SK-N-MC (cell line): ENCODE results near the gene OR1J1.

Experiments
- DNase-seq: peaks from one replicate; pipeline ENCODE4 v3.0.0-alpha.2; 2011; ENCODE audit warnings: low read depth, low spot score
- H3K27ac ChIP-seq: fragments of 200-600 bp; sonication (generic); 2 replicates; pipeline ENCODE4 v1.5.1; 2016; ENCODE audit warnings: mixed run types
- H3K36me3 ChIP-seq: fragments of 200-600 bp; sonication (generic); 2 replicates; pipeline ENCODE4 v1.6.1; 2017; ENCODE audit warnings: antibody characterized with exemption, low read length, mixed read lengths; ENCODE audit not compliant: insufficient read depth
- H3K4me3 ChIP-seq: fragments of 200-600 bp; sonication (generic); 2 replicates; pipeline ENCODE4 v1.5.1; 2016
- H3K9ac ChIP-seq: fragments of 200-600 bp; sonication (generic); 2 replicates; pipeline ENCODE4 v1.8.0; 2017; ENCODE audit warnings: mixed run types, mixed read lengths; ENCODE audit not compliant: insufficient read length
- H3K9me3 ChIP-seq: fragments of 200-600 bp; sonication (generic); 2 replicates; pipeline ENCODE4 v1.6.1; 2017; ENCODE audit warnings: low read depth, mild to moderate bottlenecking, antibody characterized with exemption, low read length, moderate library complexity, mixed read lengths
- EZH2 ChIP-seq: fragments of 200-600 bp; sonication (generic); IDR thresholded peaks from one replicate; pipeline ENCODE4 v1.6.1; 2017; ENCODE audit warnings: antibody characterized with exemption
- FOXP2 ChIP-seq: optimal IDR thresholded peaks from 2 replicates; pipeline ENCODE3; 2011; ENCODE audit warnings: mild to moderate bottlenecking, moderate library complexity; ENCODE audit not compliant: insufficient read depth; ENCODE audit errors: extremely low read length, control extremely low read depth
- POLR2AphosphoS5 ChIP-seq: IDR thresholded peaks from 2 replicates; pipeline ENCODE4 v1.6.1; 2012; ENCODE audit warnings: mild to moderate bottlenecking, low read depth, low read length, borderline replicate concordance

Gene OR1J1

DNA sequence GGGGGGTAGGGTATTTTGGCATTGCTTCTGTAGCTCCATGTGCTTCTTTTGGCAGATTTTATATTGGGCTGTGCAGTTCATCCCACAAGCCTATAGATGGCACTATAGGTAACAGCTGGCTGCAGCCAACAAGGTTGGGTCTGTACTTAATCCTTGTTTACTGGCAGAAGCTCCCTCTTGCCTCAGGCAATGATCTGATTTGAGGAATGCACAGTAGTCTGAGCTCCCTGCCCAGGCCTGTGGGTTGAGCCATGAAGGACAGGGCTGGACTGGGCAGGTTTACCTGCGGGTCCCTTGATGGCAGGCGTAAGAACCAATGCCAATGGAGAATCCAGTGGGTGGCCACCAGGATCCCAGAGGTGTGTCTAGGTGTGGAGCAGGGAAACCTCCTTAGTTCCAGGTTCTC is 21.2 kb upstream of the OR1J1 start:
- no peaks in the 10 kb centered on the region for H3K9me3 ChIP-seq
- H3K27ac ChIP-seq: no peak overlapping the region
- TF ChIP-seq EZH2 (no peak), POLR2AphosphoS5 (no peak), FOXP2 (no peak)
- H3K9ac ChIP-seq: no peak overlapping the region
- DNase-seq: peak; percentile 6
- H3K4me3 ChIP-seq: no peak overlapping the region
- H3K36me3 ChIP-seq: no peaks in the 10 kb centered on the region

DNA sequence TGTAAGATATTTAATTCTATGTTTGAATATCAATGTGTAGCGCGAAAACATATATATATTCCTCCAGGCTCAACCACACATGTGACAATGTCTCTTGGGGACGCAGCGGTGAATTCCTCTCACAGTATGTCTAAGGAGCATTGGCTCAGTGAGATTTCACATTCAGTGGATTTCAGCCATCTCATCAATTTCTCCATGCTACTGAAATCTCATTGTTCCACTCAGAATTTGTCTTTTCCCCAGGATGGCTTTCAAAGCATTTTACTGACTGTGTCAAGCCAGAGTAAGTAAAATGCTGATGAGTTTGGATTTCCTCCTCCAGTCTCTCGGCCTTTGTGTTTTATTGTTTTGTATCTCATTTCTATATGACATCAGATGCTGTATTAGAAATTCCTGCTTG is 1.3 kb upstream of the OR1J1 start:
- no peak overlapping the region for H3K9ac ChIP-seq
- no peak for DNase-seq
- H3K9me3 ChIP-seq: no peaks in the 10 kb centered on the region
- H3K4me3 ChIP-seq: no peak overlapping the region
- no peaks in the 10 kb centered on the region for H3K36me3 ChIP-seq
- no peak overlapping the region for H3K27ac ChIP-seq
- TF ChIP-seq EZH2: no peak
- TF ChIP-seq FOXP2: no peak
- no peak for TF ChIP-seq POLR2AphosphoS5

DNA sequence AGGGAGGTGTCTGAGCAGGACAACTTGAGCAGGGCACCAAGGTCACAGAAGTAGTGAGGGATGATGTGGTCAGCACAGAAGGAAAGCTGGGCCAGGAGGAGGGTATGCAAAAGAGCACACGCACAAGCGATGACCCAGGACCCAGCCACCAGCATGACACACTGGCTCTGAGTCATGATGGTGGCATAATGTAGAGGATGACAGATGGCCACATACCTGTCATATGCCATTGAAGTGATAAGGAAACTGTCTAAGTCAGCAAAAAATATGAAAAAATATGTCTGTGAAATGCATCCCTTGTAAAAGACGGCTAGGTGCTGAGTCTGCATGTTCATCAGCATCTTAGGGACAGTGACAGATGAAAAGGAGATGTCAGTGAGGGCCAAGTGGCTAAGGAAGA is 380 bp downstream of the OR1J1 start:
- Histone ChIP-seq H3K36me3 (no peaks in the 10 kb centered on the region), H3K9me3 (no peaks in the 10 kb centered on the region), H3K27ac (no peak overlapping the region), H3K4me3 (no peak overlapping the region), H3K9ac (no peak overlapping the region)
- TF ChIP-seq EZH2 (no peak), FOXP2 (no peak), POLR2AphosphoS5 (no peak)
- DNase-seq: no peak

DNA sequence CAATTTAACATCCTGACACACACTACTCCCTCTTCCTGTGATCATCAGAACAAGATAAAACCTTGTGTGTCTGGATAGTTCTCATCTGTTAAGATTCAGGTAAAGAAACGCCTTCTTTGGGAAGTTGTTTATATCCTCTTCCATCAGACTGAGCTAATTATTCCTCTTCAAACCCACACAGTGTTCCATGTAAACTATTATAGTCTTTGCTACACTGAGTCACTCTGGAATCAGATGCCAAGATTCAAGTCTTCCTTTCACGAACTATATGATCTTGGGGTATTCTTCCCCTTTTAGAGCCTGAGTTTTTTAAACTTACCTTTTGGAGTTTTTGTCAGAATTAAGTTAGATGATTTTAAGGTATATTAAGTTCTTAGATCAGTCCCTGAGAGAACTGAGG is 2.0 kb downstream of the OR1J1 start:
- DNase-seq: no peak
- H3K27ac ChIP-seq: no peak overlapping the region
- H3K4me3 ChIP-seq: no peak overlapping the region
- H3K9me3 ChIP-seq: no peaks in the 10 kb centered on the region
- H3K9ac ChIP-seq: no peak overlapping the region
- H3K36me3 ChIP-seq: no peaks in the 10 kb centered on the region
- TF ChIP-seq EZH2: no peak
- no peak for TF ChIP-seq POLR2AphosphoS5
- TF ChIP-seq FOXP2: no peak

DNA sequence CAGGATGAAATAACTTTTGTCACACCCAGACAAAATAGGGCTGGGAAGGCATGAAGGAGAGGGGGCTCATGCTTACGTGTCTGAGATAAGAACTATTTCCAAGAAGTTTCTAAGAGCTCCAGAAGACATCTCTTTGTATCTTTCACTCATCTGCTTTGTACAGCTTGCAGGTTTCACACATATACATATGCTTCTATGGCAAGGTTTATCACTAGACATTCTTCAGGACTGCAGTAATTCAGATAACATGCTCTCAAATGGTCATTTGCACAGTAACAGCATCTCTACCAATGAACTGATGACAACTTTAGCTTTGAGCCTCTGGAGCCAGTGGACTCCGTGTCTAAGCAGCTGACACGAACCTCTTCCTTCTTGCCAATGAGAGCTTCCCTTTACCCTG is 3.2 kb downstream of the OR1J1 start:
- Histone ChIP-seq H3K9ac (no peak overlapping the region), H3K36me3 (no peaks in the 10 kb centered on the region), H3K4me3 (no peak overlapping the region), H3K27ac (no peak overlapping the region), H3K9me3 (no peaks in the 10 kb centered on the region)
- no peak for DNase-seq
- TF ChIP-seq POLR2AphosphoS5 (no peak), EZH2 (no peak), FOXP2 (no peak)

DNA sequence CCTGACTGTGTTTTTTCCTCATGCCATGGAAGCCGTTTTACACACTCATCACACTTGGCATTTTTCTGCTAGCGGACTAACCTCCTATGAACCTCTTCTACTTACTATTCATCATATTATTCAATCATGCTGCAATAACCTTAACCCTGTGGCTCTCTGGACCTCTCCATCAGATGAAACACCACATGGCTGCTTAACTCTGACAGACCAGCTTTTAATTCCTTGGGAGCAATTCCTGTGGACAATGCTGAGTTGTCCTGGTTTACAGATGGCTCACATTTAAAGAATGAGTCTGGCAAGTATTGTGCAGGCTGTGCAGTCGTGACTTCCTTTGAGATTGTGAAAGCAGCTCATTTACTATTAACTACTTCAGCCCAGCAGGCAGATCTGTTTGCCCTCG is 9.0 kb downstream of the OR1J1 start:
- Histone ChIP-seq H3K36me3 (no peaks in the 10 kb centered on the region), H3K4me3 (no peak overlapping the region), H3K9ac (no peak overlapping the region), H3K27ac (no peak overlapping the region), H3K9me3 (no peaks in the 10 kb centered on the region)
- DNase-seq: no peak
- TF ChIP-seq EZH2: no peak
- TF ChIP-seq POLR2AphosphoS5: no peak
- no peak for TF ChIP-seq FOXP2

DNA sequence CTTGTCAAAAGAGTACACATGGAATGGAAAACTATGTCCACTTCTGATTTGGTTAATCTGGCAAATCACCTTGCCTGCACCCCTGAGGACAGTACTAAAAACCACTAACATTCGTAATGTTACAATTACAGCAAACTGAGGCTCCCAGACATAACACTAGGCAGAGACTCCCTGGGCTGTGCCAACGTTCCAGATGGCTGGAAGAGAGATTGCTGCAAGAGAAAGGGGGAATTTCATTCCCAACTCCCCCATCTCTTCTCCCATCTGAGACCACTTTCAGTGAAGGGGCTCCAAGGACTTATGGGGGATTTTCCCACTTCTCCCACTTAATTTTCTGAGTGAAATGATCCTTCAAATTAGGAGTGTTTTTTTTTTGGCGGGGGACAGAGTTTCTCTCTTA is 11.3 kb downstream of the OR1J1 start:
- no peak for DNase-seq
- H3K4me3 ChIP-seq: no peak overlapping the region
- H3K9me3 ChIP-seq: no peaks in the 10 kb centered on the region
- no peak overlapping the region for H3K27ac ChIP-seq
- H3K36me3 ChIP-seq: no peaks in the 10 kb centered on the region
- H3K9ac ChIP-seq: no peak overlapping the region
- TF ChIP-seq POLR2AphosphoS5: no peak
- no peak for TF ChIP-seq EZH2
- TF ChIP-seq FOXP2: no peak

DNA sequence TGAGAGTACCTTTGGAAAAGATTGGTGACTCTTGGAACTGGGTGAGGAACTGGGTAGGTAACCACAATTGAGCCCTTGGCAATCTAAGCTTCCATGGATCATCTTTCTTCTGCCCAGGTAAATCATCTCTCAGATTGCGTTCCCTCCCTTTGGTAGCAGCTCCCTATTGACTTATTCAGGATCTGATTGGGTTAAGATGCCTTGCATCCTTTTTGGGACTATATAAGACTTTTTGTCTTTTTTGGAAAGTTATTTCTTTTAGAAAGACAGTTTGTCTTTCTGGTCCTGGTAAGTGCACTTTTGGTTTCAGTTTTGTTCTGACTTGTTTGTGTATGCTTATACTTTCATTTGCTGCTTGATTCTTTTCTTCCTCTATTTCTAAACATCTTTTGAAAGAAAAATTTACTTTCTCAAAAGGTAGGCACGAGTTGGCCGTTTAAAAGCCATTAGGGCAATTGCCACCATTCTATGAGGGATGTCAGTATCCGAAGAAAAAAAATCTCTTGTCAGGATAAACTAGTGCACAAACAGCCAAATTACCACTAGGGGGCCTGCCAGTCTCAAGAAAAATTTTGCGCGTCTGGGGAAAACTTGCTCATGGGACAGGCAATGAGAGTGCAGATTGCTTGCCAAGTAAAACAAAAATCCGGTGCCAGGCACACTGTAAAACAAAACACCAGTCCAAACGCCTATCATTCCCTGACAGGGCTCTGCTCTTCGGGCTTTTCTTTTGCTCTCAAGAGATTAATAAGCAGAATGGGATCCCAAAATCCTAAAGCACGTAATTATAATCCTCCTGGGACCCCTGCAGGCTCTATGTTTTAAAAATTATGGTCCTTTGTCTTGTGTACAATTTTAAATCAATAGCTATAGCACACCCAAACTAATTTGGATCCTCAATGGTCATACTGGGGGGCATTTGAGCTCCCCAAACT is 12.8 kb downstream of the OR1J1 start:
- TF ChIP-seq POLR2AphosphoS5: no peak
- no peak for TF ChIP-seq FOXP2
- TF ChIP-seq EZH2: no peak
- Histone ChIP-seq H3K9ac (no peak overlapping the region), H3K9me3 (no peaks in the 10 kb centered on the region), H3K27ac (no peak overlapping the region), H3K4me3 (peak overlapping the region; percentile 64), H3K36me3 (no peaks in the 10 kb centered on the region)
- DNase-seq: peak; percentile 69
